K562 (cell line): ENCODE results near the gene CALHM1. TPM values are rescaled to one million over a fixed set of nuclear protein-coding genes. Genes with fewer than 3 reads are reported as not detected.

Experiments
- ATAC-seq: fragments of 200-7000 bp; cut with Tn5 transposase; 3 replicates; pipeline ENCODE4 v1.9.1; 2020; ENCODE audit warnings: moderate library complexity
- BruUV-seq: library from RNA; stranded (reverse); fragments of 400-500 nt; replicated peaks from 2 replicates; lab custom pipeline; 2021; lab: Mats Ljungman, UMichigan
- CTCF ChIA-PET: fragments of 300-600 bp; formaldehyde crosslinking; extraction: SDS; loops from one replicate; lab custom pipeline; 2021; ENCODE audit warnings: low intra/inter-chr PET ratio; lab: Yijun Ruan, JAX
- POLR2A ChIA-PET: fragments of 300-600, 350-650 bp; sonication (Branson Sonifier 250); formaldehyde crosslinking; extraction: SDS; loops from one replicate; lab custom pipeline; 2021; ENCODE audit warnings: antibody characterized with exemption, inconsistent platforms; lab: Yijun Ruan, JAX
- DNase-seq, 4 experiments: peaks; one replicate each; pipeline versions ENCODE4 v3.0.0 to v3.0.0-alpha.2; 2011 to 2018; ENCODE audit warnings: low spot score in 3 of 4, mixed read lengths in 3 of 4; ENCODE audit errors: extremely low read depth in 1 of 4
- FAIRE-seq: peaks from 2 replicates; lab custom pipeline; 2011; peaks lifted over from hg19 to GRCh38; lab: Jason Lieb, UNC
- H2AFZ ChIP-seq: 2 replicates; pipeline ENCODE4 v1.6.0; 2011; ENCODE audit warnings: low read depth, low read length, control low read depth, inconsistent platforms
- H3K27ac ChIP-seq: fragments of 200-600 bp; 3 replicates; pipeline ENCODE4 v1.8.0; 2011; ENCODE audit warnings: low read depth, mild to moderate bottlenecking, control low read depth, inconsistent platforms, low read length, moderate library complexity, mixed read lengths; ENCODE audit errors: extremely low read depth
- H3K27me3 ChIP-seq, 2 experiments: fragments of 300-600 bp in 1 of 2; 2 replicates in 1 of 2; 3 replicates in 1 of 2; pipeline versions ENCODE4 v1.6.0 to v1.8.0; 2011; ENCODE audit warnings: inconsistent platforms in 2 of 2, low read length in 2 of 2, mild to moderate bottlenecking in 1 of 2, mixed read lengths in 1 of 2, moderate library complexity in 1 of 2; ENCODE audit not compliant: control insufficient read depth in 2 of 2, insufficient read depth in 2 of 2
- H3K36me3 ChIP-seq: fragments of 300-600 bp; 3 replicates; pipeline ENCODE4 v1.8.0; 2011; ENCODE audit warnings: mild to moderate bottlenecking, low read length, inconsistent platforms; ENCODE audit not compliant: control insufficient read depth, insufficient read depth
- H3K4me1 ChIP-seq, 2 experiments: fragments of 200-600 bp in 1 of 2; replicated peaks in 1 of 2; 2 replicates in 1 of 2; 3 replicates in 1 of 2; pipeline versions ENCODE4 v1.5.1 to v1.8.0; 2011; ENCODE audit warnings: inconsistent platforms in 2 of 2, low read length in 2 of 2, mild to moderate bottlenecking in 1 of 2, mixed read lengths in 1 of 2, moderate library complexity in 1 of 2; ENCODE audit not compliant: control insufficient read depth in 2 of 2, insufficient read depth in 2 of 2
- H3K4me2 ChIP-seq: 2 replicates; pipeline ENCODE4 v1.6.1; 2011; ENCODE audit warnings: low read length, control low read depth, inconsistent platforms, mixed read lengths; ENCODE audit not compliant: insufficient read depth
- H3K4me3 ChIP-seq: fragments of 200-600 bp; sonication (generic), shearing (Covaris generic); 2 replicates; pipeline ENCODE4 v1.5.1; 2016; ENCODE audit warnings: control low read depth, inconsistent platforms
- H3K79me2 ChIP-seq: fragments of 200-600 bp; 3 replicates; pipeline ENCODE4 v1.8.0; 2011; ENCODE audit warnings: low read length, inconsistent platforms; ENCODE audit not compliant: control insufficient read depth, insufficient read depth
- H3K9ac ChIP-seq, 2 experiments: 2 replicates each; pipeline versions ENCODE4 v1.6.0 to v1.6.1; 2011; ENCODE audit warnings: low read depth in 2 of 2, low read length in 2 of 2, control low read depth in 1 of 2, inconsistent platforms in 1 of 2, mild to moderate bottlenecking in 1 of 2, mixed read lengths in 1 of 2; ENCODE audit not compliant: insufficient read depth in 1 of 2
- H3K9me1 ChIP-seq: one replicate; pipeline ENCODE4 v1.6.0; 2011; ENCODE audit warnings: inconsistent platforms, mild to moderate bottlenecking, low read length, moderate library complexity; ENCODE audit not compliant: control insufficient read depth, insufficient read depth
- H3K9me3 ChIP-seq: replicated peaks from 2 replicates; pipeline ENCODE4 v1.5.1; 2011; ENCODE audit warnings: low read depth, low read length, inconsistent platforms; ENCODE audit not compliant: control insufficient read depth, insufficient read depth
- H4K20me1 ChIP-seq: replicated peaks from 2 replicates; pipeline ENCODE4 v1.6.1; 2011; ENCODE audit warnings: low read length, inconsistent platforms, mixed read lengths; ENCODE audit not compliant: control insufficient read depth, insufficient read depth
- POLR2G ChIP-seq: fragments of 200-400 bp; formaldehyde crosslinking; IDR thresholded peaks from 2 replicates; pipeline ENCODE4 v1.6.1; 2017; ENCODE audit warnings: low read depth, mild to moderate bottlenecking, antibody characterized with exemption, low read length, moderate library complexity
- ZC3H4 ChIP-seq: sonication (generic); formaldehyde crosslinking; IDR thresholded peaks from 2 replicates; pipeline ENCODE4 v1.9.0; 2021; ENCODE audit warnings: missing genetic modification reagents, borderline replicate concordance
- WGBS: fragments of 100-300 bp; shearing (Covaris generic); methylation state at CpG from one replicate; pipeline ENCODE4 v1.1.6; 2016; ENCODE audit warnings: low coverage, mixed read lengths; ENCODE audit not compliant: insufficient coverage; ENCODE audit errors: missing lambda C conversion rate; 5-methylcytosine and 5-hydroxymethylcytosine counted together
- in situ Hi-C: fragments of 300-500 bp; cut with MboI; formaldehyde crosslinking; loops from 4 replicates; pipeline ENCODE4 v1.15.0; 2018; ENCODE audit warnings: inconsistent platforms, mixed read lengths
- intact Hi-C: fragments of 100-400 bp; cut with micrococcal nuclease; formaldehyde crosslinking; loops from 2 replicates; pipeline ENCODE4 v1.14.2; 2022
- polyA plus RNA-seq, 8 experiments: library from polyadenylated mRNA; depleted of rRNA in 4 of 8; stranded (reverse) in 5 of 8; unstranded in 3 of 8; fragments of >200 nt; fragmentation: Nextera tagmentation in 2 of 8; fragmentation: Illumina TruSeq in 1 of 8; extraction: Ambion mirVana in 2 of 8; extraction: Trizol in 1 of 8; gene quantifications; 2 replicates each; pipeline versions ENCODE4 v1.2.1 to v1.2.3, GENCODE V29; 2011 to 2014; ENCODE audit warnings: inconsistent platforms in 1 of 8, missing spikeins in 1 of 8
- total RNA-seq, 7 experiments: library from RNA; depleted of rRNA in 6 of 7; stranded (reverse); fragments of >200 nt in 6 of 7; fragmentation: Illumina TruSeq in 2 of 7; extraction: Trizol in 2 of 7; gene quantifications; 2 replicates each; pipeline versions ENCODE4 v1.2.1 to v1.2.3, GENCODE V29; 2011 to 2021; ENCODE audit warnings: low replicate concordance in 1 of 7
- TF ChIP-seq, protein P1 (sequence below): sonication (generic); formaldehyde crosslinking; IDR thresholded peaks from 2 replicates; pipeline ENCODE4 v1.8.1; 2023; ENCODE audit warnings: mild to moderate bottlenecking, missing genetic modification reagents

CALHM1 gene
- total and polyA plus RNA-seq, 9 of the 15 experiments (the other 6 are each of a cell fraction or from before 2014, with no cell fraction given): 0.03 TPM; not detected in 8

DNA sequence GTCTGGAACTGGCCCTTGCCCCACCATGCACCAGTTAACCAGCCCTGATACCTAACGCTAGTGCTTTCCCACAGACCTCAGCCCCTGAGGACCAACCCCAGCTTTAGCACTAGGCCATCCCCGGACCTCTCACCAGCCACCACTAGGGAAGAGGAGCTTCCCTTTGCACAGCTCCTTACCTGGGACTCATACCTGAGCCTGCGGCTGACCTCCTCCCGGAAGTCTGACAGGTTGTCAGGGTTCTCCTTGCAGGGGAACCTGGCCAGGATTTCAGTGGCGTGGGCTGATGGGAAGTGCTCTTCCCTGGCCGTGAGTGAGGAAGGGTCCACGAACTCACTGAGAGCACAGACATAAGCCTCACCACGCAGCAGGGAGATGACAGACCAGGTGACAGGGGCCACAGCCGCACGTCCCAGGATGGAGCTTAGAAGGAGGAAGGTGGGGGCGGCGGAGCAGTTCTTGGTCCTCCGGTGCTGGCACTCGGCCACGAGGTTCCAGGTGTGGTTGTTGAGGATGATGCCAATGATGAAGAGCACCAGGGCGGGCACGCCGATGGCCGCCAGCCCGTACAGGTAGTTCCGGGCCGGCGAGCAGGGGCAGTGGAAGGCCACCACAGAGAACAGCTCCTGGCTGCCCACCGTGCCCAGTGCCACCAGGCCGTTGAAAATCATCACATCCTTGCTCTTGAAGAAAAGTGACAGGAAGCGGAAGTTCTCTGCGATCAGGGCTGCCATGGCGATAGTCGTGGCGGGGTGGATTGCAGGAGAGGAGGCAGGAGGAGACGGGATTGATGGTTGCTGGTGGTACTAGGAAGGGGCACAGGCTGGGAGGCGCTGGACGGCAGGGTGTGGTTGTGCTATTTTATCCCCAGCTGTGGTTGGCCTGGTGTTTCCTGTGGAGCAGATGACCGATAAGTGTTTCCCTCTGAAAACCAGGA, 9.2 kb downstream of the CALHM1 start:
- WGBS: 89% methylated on average over 20 of the region's 34 CpGs
- peaks cover 34% of the 10 kb centered on the region; the same call in 2 of the 3 replicates for H3K36me3 ChIP-seq
- ATAC-seq (no peak), FAIRE-seq (no peak)
- H3K4me3 ChIP-seq: no peak overlapping the region
- H3K4me2 ChIP-seq: no peak overlapping the region
- no peak overlapping the region for H2AFZ ChIP-seq
- peaks cover 2 to 21% of the 10 kb centered on the region in 2 experiments; a peak in 3 of 5 replicates for H3K4me1 ChIP-seq
- H4K20me1 ChIP-seq: 0 out of 2 replicates have a peak, but pooled peaks cover 3% of the 10 kb centered on the region
- in situ Hi-C loops: no loop called here
- H3K79me2 ChIP-seq: no peaks in the 10 kb centered on the region
- no TSS peak for BruUV-seq
- no peaks in the 10 kb centered on the region for H3K27me3 ChIP-seq
- TF ChIP-seq POLR2G (peak; percentile 45), ZC3H4 (CRISPR knock-in tag) (no peak)
- TF ChIP-seq, protein P1, sequence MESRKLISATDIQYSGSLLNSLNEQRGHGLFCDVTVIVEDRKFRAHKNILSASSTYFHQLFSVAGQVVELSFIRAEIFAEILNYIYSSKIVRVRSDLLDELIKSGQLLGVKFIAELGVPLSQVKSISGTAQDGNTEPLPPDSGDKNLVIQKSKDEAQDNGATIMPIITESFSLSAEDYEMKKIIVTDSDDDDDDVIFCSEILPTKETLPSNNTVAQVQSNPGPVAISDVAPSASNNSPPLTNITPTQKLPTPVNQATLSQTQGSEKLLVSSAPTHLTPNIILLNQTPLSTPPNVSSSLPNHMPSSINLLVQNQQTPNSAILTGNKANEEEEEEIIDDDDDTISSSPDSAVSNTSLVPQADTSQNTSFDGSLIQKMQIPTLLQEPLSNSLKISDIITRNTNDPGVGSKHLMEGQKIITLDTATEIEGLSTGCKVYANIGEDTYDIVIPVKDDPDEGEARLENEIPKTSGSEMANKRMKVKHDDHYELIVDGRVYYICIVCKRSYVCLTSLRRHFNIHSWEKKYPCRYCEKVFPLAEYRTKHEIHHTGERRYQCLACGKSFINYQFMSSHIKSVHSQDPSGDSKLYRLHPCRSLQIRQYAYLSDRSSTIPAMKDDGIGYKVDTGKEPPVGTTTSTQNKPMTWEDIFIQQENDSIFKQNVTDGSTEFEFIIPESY (CRISPR knock-in tag): peak; percentile 31; the same call in 1 of the 2 replicates
- TF ChIP-seq, all 486 proteins: peak for 2
- no peaks in the 10 kb centered on the region for H3K9me1 ChIP-seq
- H3K9me3 ChIP-seq: no peaks in the 10 kb centered on the region
- peak overlapping the region in 1 of 2 experiments; percentile 17; a peak in 1 of 4 replicates for H3K9ac ChIP-seq
- ChIA-PET CTCF (interaction anchor here (0.5 kb wide), 1 partner anchor 85 kb away, joined by 3 read pairs; no protein-coding TSS in a partner anchor), POLR2A (no interaction called here)
- intact Hi-C loops: no loop called here
- no peak for DNase-seq
- H3K27ac ChIP-seq: no peak overlapping the region
